Measurements from ENCODE around the gene CDYL2.

Gene CDYL2

GRCh38 chr16:80680046-80680445 lies 124.4 kb downstream of the CDYL2 start:
- H3K9ac ChIP-seq (ENCODE audit: low read length in 2 of 2) = no peak overlapping the region
- H3K27ac ChIP-seq (ENCODE audit: low read length) = no peak overlapping the region
- no peak overlapping the region for H3K4me3 ChIP-seq (ENCODE audit: low read length in 2 of 2)
- H3K9me3 ChIP-seq (ENCODE audit: control insufficient read depth in 2 of 2, low read length in 2 of 2) = peaks cover 6 to 9% of the 10 kb centered on the region in 2 donors
- no peaks in the 10 kb centered on the region for H3K36me3 ChIP-seq (ENCODE audit: control insufficient read depth in 2 of 2, insufficient read depth in 2 of 2, low read length in 2 of 2)
- H3K4me1 ChIP-seq (ENCODE audit: control insufficient read depth, insufficient read depth, low read length) = no peaks in the 10 kb centered on the region
- H3K27me3 ChIP-seq (ENCODE audit: control insufficient read depth in 1 of 2, insufficient read depth in 2 of 2, low read length in 2 of 2) = no peaks in the 10 kb centered on the region

GRCh38 chr16:80674884-80675283 lies 129.5 kb downstream of the CDYL2 start:
- Histone ChIP-seq H3K4me1 (ENCODE audit: control insufficient read depth, insufficient read depth, low read length) (no peaks in the 10 kb centered on the region), H3K27me3 (ENCODE audit: control insufficient read depth in 1 of 2, insufficient read depth in 2 of 2, low read length in 2 of 2) (no peaks in the 10 kb centered on the region), H3K4me3 (ENCODE audit: low read length in 2 of 2) (no peak overlapping the region), H3K9me3 (ENCODE audit: control insufficient read depth in 2 of 2, low read length in 2 of 2) (peaks cover 0 to 6% of the 10 kb centered on the region in 2 donors), H3K36me3 (ENCODE audit: control insufficient read depth in 2 of 2, insufficient read depth in 2 of 2, low read length in 2 of 2) (no peaks in the 10 kb centered on the region), H3K27ac (ENCODE audit: low read length) (no peak overlapping the region), H3K9ac (ENCODE audit: low read length in 2 of 2) (no peak overlapping the region)

GRCh38 chr16:80672379-80672778 lies 132.0 kb downstream of the CDYL2 start:
- no peaks in the 10 kb centered on the region for H3K27me3 ChIP-seq (ENCODE audit: control insufficient read depth in 1 of 2, insufficient read depth in 2 of 2, low read length in 2 of 2)
- no peaks in the 10 kb centered on the region for H3K4me1 ChIP-seq (ENCODE audit: control insufficient read depth, insufficient read depth, low read length)
- no peaks in the 10 kb centered on the region for H3K36me3 ChIP-seq (ENCODE audit: control insufficient read depth in 2 of 2, insufficient read depth in 2 of 2, low read length in 2 of 2)
- no peak overlapping the region for H3K4me3 ChIP-seq (ENCODE audit: low read length in 2 of 2)
- no peaks in the 10 kb centered on the region for H3K9me3 ChIP-seq (ENCODE audit: control insufficient read depth in 2 of 2, low read length in 2 of 2)
- H3K9ac ChIP-seq (ENCODE audit: low read length in 2 of 2) = no peak overlapping the region
- H3K27ac ChIP-seq (ENCODE audit: low read length) = no peak overlapping the region

- no peaks in the 10 kb centered on the region for H3K36me3 ChIP-seq (ENCODE audit: control insufficient read depth in 2 of 2, insufficient read depth in 2 of 2, low read length in 2 of 2)
- no peaks in the 10 kb centered on the region for H3K9me3 ChIP-seq (ENCODE audit: control insufficient read depth in 2 of 2, low read length in 2 of 2)
- H3K27ac ChIP-seq (ENCODE audit: low read length) = no peak overlapping the region
- no peaks in the 10 kb centered on the region for H3K27me3 ChIP-seq (ENCODE audit: control insufficient read depth in 1 of 2, insufficient read depth in 2 of 2, low read length in 2 of 2)
- no peak overlapping the region for H3K4me3 ChIP-seq (ENCODE audit: low read length in 2 of 2)
- no peak overlapping the region for H3K9ac ChIP-seq (ENCODE audit: low read length in 2 of 2)
- no peaks in the 10 kb centered on the region for H3K4me1 ChIP-seq (ENCODE audit: control insufficient read depth, insufficient read depth, low read length)
These were observed 133.0 kb downstream of the CDYL2 start for GRCh38 chr16:80671281-80671849.

GRCh38 chr16:80670170-80670865 lies 134.1 kb downstream of the CDYL2 start:
- Histone ChIP-seq H3K4me1 (ENCODE audit: control insufficient read depth, insufficient read depth, low read length) (no peaks in the 10 kb centered on the region), H3K9ac (ENCODE audit: low read length in 2 of 2) (no peak overlapping the region), H3K9me3 (ENCODE audit: control insufficient read depth in 2 of 2, low read length in 2 of 2) (no peaks in the 10 kb centered on the region), H3K4me3 (ENCODE audit: low read length in 2 of 2) (no peak overlapping the region), H3K27me3 (ENCODE audit: control insufficient read depth in 1 of 2, insufficient read depth in 2 of 2, low read length in 2 of 2) (no peaks in the 10 kb centered on the region), H3K36me3 (ENCODE audit: control insufficient read depth in 2 of 2, insufficient read depth in 2 of 2, low read length in 2 of 2) (no peaks in the 10 kb centered on the region), H3K27ac (ENCODE audit: low read length) (no peak overlapping the region)

GRCh38 chr16:80669673-80670072 lies 134.7 kb downstream of the CDYL2 start:
- Histone ChIP-seq H3K27me3 (ENCODE audit: control insufficient read depth in 1 of 2, insufficient read depth in 2 of 2, low read length in 2 of 2) (no peaks in the 10 kb centered on the region), H3K4me3 (ENCODE audit: low read length in 2 of 2) (no peak overlapping the region), H3K9ac (ENCODE audit: low read length in 2 of 2) (no peak overlapping the region), H3K4me1 (ENCODE audit: control insufficient read depth, insufficient read depth, low read length) (no peaks in the 10 kb centered on the region), H3K27ac (ENCODE audit: low read length) (no peak overlapping the region), H3K9me3 (ENCODE audit: control insufficient read depth in 2 of 2, low read length in 2 of 2) (no peaks in the 10 kb centered on the region), H3K36me3 (ENCODE audit: control insufficient read depth in 2 of 2, insufficient read depth in 2 of 2, low read length in 2 of 2) (no peaks in the 10 kb centered on the region)

- H3K4me1 ChIP-seq (ENCODE audit: control insufficient read depth, insufficient read depth, low read length) = no peaks in the 10 kb centered on the region
- H3K36me3 ChIP-seq (ENCODE audit: control insufficient read depth in 2 of 2, insufficient read depth in 2 of 2, low read length in 2 of 2) = no peaks in the 10 kb centered on the region
These were observed 136.5 kb downstream of the CDYL2 start for GRCh38 chr16:80667925-80668324.

GRCh38 chr16:80667251-80667560 lies 137.2 kb downstream of the CDYL2 start:
- Histone ChIP-seq H3K27ac (ENCODE audit: low read length) (no peak overlapping the region), H3K4me1 (ENCODE audit: control insufficient read depth, insufficient read depth, low read length) (no peaks in the 10 kb centered on the region), H3K36me3 (ENCODE audit: control insufficient read depth in 2 of 2, insufficient read depth in 2 of 2, low read length in 2 of 2) (no peaks in the 10 kb centered on the region), H3K9ac (ENCODE audit: low read length in 2 of 2) (no peak overlapping the region), H3K4me3 (ENCODE audit: low read length in 2 of 2) (no peak overlapping the region), H3K27me3 (ENCODE audit: control insufficient read depth in 1 of 2, insufficient read depth in 2 of 2, low read length in 2 of 2) (no peaks in the 10 kb centered on the region), H3K9me3 (ENCODE audit: control insufficient read depth in 2 of 2, low read length in 2 of 2) (peaks cover 0 to 1% of the 10 kb centered on the region in 2 donors)

More at GRCh38 chr16:80667925-80668324, 136.5 kb downstream of the CDYL2 start:
- no peak overlapping the region for H3K4me3 ChIP-seq (ENCODE audit: low read length in 2 of 2)
- H3K9ac ChIP-seq (ENCODE audit: low read length in 2 of 2) = no peak overlapping the region
- H3K27me3 ChIP-seq (ENCODE audit: control insufficient read depth in 1 of 2, insufficient read depth in 2 of 2, low read length in 2 of 2) = no peaks in the 10 kb centered on the region
- H3K9me3 ChIP-seq (ENCODE audit: control insufficient read depth in 2 of 2, low read length in 2 of 2) = no peaks in the 10 kb centered on the region
- H3K27ac ChIP-seq (ENCODE audit: low read length) = no peak overlapping the region

- no peak overlapping the region for H3K4me3 ChIP-seq (ENCODE audit: low read length in 2 of 2)
- H3K27ac ChIP-seq (ENCODE audit: low read length) = no peak overlapping the region
These were observed 137.8 kb downstream of the CDYL2 start for GRCh38 chr16:80666378-80667250.

GRCh38 chr16:80665356-80665755 lies 139.0 kb downstream of the CDYL2 start:
- H3K27me3 ChIP-seq (ENCODE audit: control insufficient read depth in 1 of 2, insufficient read depth in 2 of 2, low read length in 2 of 2) = no peaks in the 10 kb centered on the region
- H3K27ac ChIP-seq (ENCODE audit: low read length) = no peak overlapping the region
- no peak overlapping the region for H3K4me3 ChIP-seq (ENCODE audit: low read length in 2 of 2)
- H3K9ac ChIP-seq (ENCODE audit: low read length in 2 of 2) = no peak overlapping the region
- H3K4me1 ChIP-seq (ENCODE audit: control insufficient read depth, insufficient read depth, low read length) = no peaks in the 10 kb centered on the region
- H3K36me3 ChIP-seq (ENCODE audit: control insufficient read depth in 2 of 2, insufficient read depth in 2 of 2, low read length in 2 of 2) = no peaks in the 10 kb centered on the region
- H3K9me3 ChIP-seq (ENCODE audit: control insufficient read depth in 2 of 2, low read length in 2 of 2) = peaks cover 4 to 5% of the 10 kb centered on the region in 2 donors

More at GRCh38 chr16:80666378-80667250, 137.8 kb downstream of the CDYL2 start:
- Histone ChIP-seq H3K36me3 (ENCODE audit: control insufficient read depth in 2 of 2, insufficient read depth in 2 of 2, low read length in 2 of 2) (no peaks in the 10 kb centered on the region), H3K27me3 (ENCODE audit: control insufficient read depth in 1 of 2, insufficient read depth in 2 of 2, low read length in 2 of 2) (no peaks in the 10 kb centered on the region), H3K9ac (ENCODE audit: low read length in 2 of 2) (no peak overlapping the region), H3K9me3 (ENCODE audit: control insufficient read depth in 2 of 2, low read length in 2 of 2) (peaks cover 4 to 5% of the 10 kb centered on the region in 2 donors), H3K4me1 (ENCODE audit: control insufficient read depth, insufficient read depth, low read length) (no peaks in the 10 kb centered on the region)
